ENCODE data around the gene TAOK1. TPM values are rescaled to one million over a fixed set of nuclear protein-coding genes. Genes with fewer than 3 reads are reported as not detected.
"Not testable (repeated sequence)": the region's sequence is repeated elsewhere in the genome, so short reads cannot be mapped to it uniquely, and the experiment has no call there.

Gene TAOK1
- total RNA-seq, 1 donor from 2014 or later = 95.5 TPM

DNA sequence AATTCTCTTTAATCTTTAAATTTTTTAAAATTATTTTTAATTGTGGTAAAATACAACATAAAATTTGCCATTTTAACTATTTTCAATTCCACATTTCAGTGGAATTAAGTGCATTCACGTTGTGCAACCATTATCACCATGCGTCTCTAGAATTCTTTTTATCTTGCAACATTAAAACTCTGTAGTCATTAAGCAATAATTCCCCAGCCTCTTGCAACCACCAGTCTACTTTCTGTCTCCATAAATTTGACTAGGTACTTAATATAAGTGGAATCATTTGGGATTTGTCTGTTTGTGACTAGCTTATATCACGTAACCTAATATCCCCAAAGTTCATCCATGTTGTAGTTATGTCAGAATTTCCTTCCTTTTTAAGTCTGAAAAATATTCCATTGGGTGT, 79.1 kb downstream of the TAOK1 start:
- H3K4me3 Mint-ChIP-seq (ENCODE audit: unreplicated experiment) = no peak overlapping the region
- H3K27me3 Mint-ChIP-seq (ENCODE audit: unreplicated experiment) = no peaks in the 10 kb centered on the region
- H3K4me1 Mint-ChIP-seq (ENCODE audit: unreplicated experiment) = no peaks in the 10 kb centered on the region
- TF ChIP-seq, protein P1, sequence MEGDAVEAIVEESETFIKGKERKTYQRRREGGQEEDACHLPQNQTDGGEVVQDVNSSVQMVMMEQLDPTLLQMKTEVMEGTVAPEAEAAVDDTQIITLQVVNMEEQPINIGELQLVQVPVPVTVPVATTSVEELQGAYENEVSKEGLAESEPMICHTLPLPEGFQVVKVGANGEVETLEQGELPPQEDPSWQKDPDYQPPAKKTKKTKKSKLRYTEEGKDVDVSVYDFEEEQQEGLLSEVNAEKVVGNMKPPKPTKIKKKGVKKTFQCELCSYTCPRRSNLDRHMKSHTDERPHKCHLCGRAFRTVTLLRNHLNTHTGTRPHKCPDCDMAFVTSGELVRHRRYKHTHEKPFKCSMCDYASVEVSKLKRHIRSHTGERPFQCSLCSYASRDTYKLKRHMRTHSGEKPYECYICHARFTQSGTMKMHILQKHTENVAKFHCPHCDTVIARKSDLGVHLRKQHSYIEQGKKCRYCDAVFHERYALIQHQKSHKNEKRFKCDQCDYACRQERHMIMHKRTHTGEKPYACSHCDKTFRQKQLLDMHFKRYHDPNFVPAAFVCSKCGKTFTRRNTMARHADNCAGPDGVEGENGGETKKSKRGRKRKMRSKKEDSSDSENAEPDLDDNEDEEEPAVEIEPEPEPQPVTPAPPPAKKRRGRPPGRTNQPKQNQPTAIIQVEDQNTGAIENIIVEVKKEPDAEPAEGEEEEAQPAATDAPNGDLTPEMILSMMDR (IDR thresholded peaks at IDR 0.05; ENCODE audit: unreplicated experiment) = no peak
- H3K9me3 Mint-ChIP-seq (ENCODE audit: unreplicated experiment) = no peaks in the 10 kb centered on the region
- H3K36me3 Mint-ChIP-seq (ENCODE audit: low read depth, unreplicated experiment) = peaks cover 16% of the 10 kb centered on the region
- no peak overlapping the region for H3K27ac Mint-ChIP-seq (ENCODE audit: unreplicated experiment)
- no peak for DNase-seq (ENCODE audit: low spot score)

DNA sequence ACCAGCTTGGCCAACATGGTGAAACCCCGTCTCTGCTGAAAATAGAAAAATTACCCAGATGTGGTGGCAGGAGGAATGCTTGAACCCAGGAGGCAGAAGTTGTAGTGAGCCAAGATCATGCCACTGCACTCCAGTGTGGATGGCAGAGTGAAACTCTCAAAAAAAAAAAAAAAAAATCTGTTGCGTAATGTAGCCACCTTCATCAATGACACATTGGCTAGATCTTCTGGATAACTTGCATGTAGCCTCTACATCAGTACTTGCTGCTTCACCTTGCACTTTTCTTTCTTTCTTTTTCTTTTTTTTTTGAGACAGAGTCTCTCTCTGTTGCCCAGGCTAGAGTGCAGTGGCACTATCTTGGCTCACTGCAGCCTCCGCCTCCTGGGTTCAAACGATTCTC, 83.3 kb downstream of the TAOK1 start:
- H3K9me3 Mint-ChIP-seq (ENCODE audit: unreplicated experiment); DNase-seq (ENCODE audit: low spot score); H3K27me3 Mint-ChIP-seq (ENCODE audit: unreplicated experiment); H3K4me3 Mint-ChIP-seq (ENCODE audit: unreplicated experiment); H3K4me1 Mint-ChIP-seq (ENCODE audit: unreplicated experiment); H3K27ac Mint-ChIP-seq (ENCODE audit: unreplicated experiment): not testable (repeated sequence)
- peaks cover 20% of the 10 kb centered on the region for H3K36me3 Mint-ChIP-seq (ENCODE audit: low read depth, unreplicated experiment)

DNA sequence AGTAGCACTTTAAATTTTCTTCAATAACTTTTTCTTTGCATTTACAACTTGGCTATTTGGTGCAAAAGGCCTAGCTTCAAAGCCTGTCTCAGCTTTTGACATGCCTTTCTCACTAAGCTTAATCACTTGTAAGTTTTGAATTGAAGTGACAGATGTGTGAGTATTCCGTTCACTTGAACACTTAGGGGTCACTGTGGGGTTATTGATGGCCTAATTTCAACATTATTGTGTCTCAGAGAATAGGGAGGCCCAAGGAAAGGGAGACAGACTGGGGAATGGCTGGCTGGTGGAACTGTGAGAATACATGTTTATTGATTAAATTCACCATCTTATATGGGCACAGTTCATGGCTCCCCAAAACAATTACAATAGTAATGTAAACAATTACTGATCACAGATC, 84.1 kb downstream of the TAOK1 start:
- DNase-seq (ENCODE audit: low spot score) = no peak
- H3K27me3 Mint-ChIP-seq (ENCODE audit: unreplicated experiment) = no peaks in the 10 kb centered on the region
- no peaks in the 10 kb centered on the region for H3K9me3 Mint-ChIP-seq (ENCODE audit: unreplicated experiment)
- no peak overlapping the region for H3K27ac Mint-ChIP-seq (ENCODE audit: unreplicated experiment)
- peaks cover 20% of the 10 kb centered on the region for H3K36me3 Mint-ChIP-seq (ENCODE audit: low read depth, unreplicated experiment)
- no peak overlapping the region for H3K4me3 Mint-ChIP-seq (ENCODE audit: unreplicated experiment)
- TF ChIP-seq, protein P1 (IDR thresholded peaks at IDR 0.05; ENCODE audit: unreplicated experiment) = no peak
- H3K4me1 Mint-ChIP-seq (ENCODE audit: unreplicated experiment) = no peaks in the 10 kb centered on the region

DNA sequence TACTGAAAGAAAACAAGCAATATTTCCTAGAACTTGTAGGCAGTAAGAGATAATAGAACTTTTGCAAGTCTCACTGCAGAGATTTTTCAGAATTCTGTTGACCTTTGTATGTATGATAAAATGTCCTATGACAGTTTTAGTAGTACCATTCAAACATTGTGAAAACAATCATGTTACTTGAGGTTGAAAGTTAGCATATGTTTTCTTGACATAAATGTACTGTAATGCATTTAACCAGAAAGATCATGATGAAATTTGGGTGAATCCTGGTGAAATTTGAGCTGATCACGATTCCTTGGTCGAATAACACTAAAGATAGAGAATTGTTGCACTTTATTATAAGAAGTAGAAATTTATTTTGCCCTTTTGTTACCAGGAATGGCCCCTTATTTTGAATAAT, 85.7 kb downstream of the TAOK1 start:
- H3K9me3 Mint-ChIP-seq (ENCODE audit: unreplicated experiment) = no peaks in the 10 kb centered on the region
- H3K4me1 Mint-ChIP-seq (ENCODE audit: unreplicated experiment) = no peaks in the 10 kb centered on the region
- no peak for DNase-seq (ENCODE audit: low spot score)
- H3K4me3 Mint-ChIP-seq (ENCODE audit: unreplicated experiment) = peak overlapping the region; percentile 47
- peaks cover 20% of the 10 kb centered on the region for H3K36me3 Mint-ChIP-seq (ENCODE audit: low read depth, unreplicated experiment)
- H3K27ac Mint-ChIP-seq (ENCODE audit: unreplicated experiment) = no peak overlapping the region
- no peaks in the 10 kb centered on the region for H3K27me3 Mint-ChIP-seq (ENCODE audit: unreplicated experiment)
- TF ChIP-seq, protein P1 (IDR thresholded peaks at IDR 0.05; ENCODE audit: unreplicated experiment) = no peak

DNA sequence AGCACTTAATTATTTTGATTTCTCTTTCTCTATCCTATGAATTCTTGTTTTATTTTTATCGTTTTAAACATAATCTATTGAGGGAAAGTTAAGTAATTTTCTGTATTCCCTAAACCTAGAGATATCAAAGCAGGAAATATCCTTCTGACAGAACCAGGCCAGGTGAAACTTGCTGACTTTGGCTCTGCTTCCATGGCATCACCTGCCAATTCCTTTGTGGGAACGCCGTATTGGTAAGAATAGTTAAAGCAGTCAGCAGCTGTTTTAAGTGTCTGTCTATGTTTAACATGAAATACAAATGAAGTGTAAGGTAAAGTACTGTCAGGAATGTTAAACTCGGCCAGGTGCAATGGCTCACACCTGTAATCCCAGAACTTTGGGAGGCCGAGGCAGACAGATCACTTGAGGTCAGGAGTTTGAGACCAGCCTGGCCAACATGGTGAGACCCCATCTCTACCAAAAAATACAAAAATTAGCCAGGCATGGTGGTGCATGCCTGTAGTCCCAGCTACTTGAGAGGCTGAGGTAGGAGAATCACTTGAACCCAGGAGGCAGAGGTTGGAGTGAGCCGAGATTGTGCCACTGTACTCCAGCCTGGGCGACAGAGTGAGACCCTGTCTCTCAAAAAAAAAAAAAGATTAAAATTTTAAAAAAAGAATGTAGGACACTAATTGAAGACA, 90.2 kb downstream of the TAOK1 start:
- not testable (repeated sequence) for DNase-seq (ENCODE audit: low spot score); H3K4me3 Mint-ChIP-seq (ENCODE audit: unreplicated experiment); H3K27ac Mint-ChIP-seq (ENCODE audit: unreplicated experiment); H3K36me3 Mint-ChIP-seq (ENCODE audit: low read depth, unreplicated experiment); H3K4me1 Mint-ChIP-seq (ENCODE audit: unreplicated experiment); H3K27me3 Mint-ChIP-seq (ENCODE audit: unreplicated experiment); H3K9me3 Mint-ChIP-seq (ENCODE audit: unreplicated experiment)

DNA sequence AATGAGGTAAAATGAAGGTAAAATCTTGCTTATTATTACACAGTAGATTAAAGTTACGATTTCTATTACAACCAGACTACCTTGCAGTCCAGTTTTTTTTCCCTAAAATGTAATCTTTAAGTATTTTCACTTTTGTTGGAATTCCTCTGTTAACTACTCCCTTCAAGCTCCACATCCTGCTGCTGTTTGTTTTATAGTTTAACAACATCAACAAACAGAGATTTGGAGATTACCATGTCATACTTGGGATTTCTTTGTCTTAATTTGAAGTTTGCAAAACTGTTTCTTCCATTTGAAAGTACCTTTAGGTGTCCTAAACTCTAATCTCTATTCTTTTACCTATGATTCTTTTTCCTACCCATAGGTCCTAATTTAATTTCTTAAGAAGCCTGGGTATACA, 93.3 kb downstream of the TAOK1 start:
- TF ChIP-seq, protein P1 (IDR thresholded peaks at IDR 0.05; ENCODE audit: unreplicated experiment) = no peak
- DNase-seq (ENCODE audit: low spot score) = no peak
- Mint-ChIP-seq H3K27ac (ENCODE audit: unreplicated experiment) (no peak overlapping the region), H3K4me1 (ENCODE audit: unreplicated experiment) (no peaks in the 10 kb centered on the region), H3K27me3 (ENCODE audit: unreplicated experiment) (no peaks in the 10 kb centered on the region), H3K4me3 (ENCODE audit: unreplicated experiment) (no peak overlapping the region), H3K36me3 (ENCODE audit: low read depth, unreplicated experiment) (peaks cover 3% of the 10 kb centered on the region), H3K9me3 (ENCODE audit: unreplicated experiment) (no peaks in the 10 kb centered on the region)

Measured in endothelial cell (in vitro differentiated cells).